K562 (cell line): ENCODE data around the gene RPTOR. TPM values are rescaled to one million over a fixed set of nuclear protein-coding genes. Genes with fewer than 3 reads are reported as not detected.

Experiments
- ATAC-seq: fragments of 200-7000 bp; cut with Tn5 transposase; 3 replicates; pipeline ENCODE4 v1.9.1; 2020; ENCODE audit warnings: moderate library complexity
- BruUV-seq: library from RNA; stranded (reverse); fragments of 400-500 nt; replicated peaks from 2 replicates; lab custom pipeline; 2021; lab: Mats Ljungman, UMichigan
- CTCF ChIA-PET: fragments of 300-600 bp; formaldehyde crosslinking; extraction: SDS; loops from one replicate; lab custom pipeline; 2021; ENCODE audit warnings: low intra/inter-chr PET ratio; lab: Yijun Ruan, JAX
- POLR2A ChIA-PET: fragments of 300-600, 350-650 bp; sonication (Branson Sonifier 250); formaldehyde crosslinking; extraction: SDS; loops from one replicate; lab custom pipeline; 2021; ENCODE audit warnings: antibody characterized with exemption, inconsistent platforms; lab: Yijun Ruan, JAX
- DNase-seq, 4 experiments: peaks; one replicate each; pipeline versions ENCODE4 v3.0.0 to v3.0.0-alpha.2; 2011 to 2018; ENCODE audit warnings: low spot score in 3 of 4, mixed read lengths in 3 of 4; ENCODE audit errors: extremely low read depth in 1 of 4
- FAIRE-seq: peaks from 2 replicates; lab custom pipeline; 2011; peaks lifted over from hg19 to GRCh38; lab: Jason Lieb, UNC
- H2AFZ ChIP-seq: 2 replicates; pipeline ENCODE4 v1.6.0; 2011; ENCODE audit warnings: low read depth, low read length, control low read depth, inconsistent platforms
- H3K27ac ChIP-seq: fragments of 200-600 bp; 3 replicates; pipeline ENCODE4 v1.8.0; 2011; ENCODE audit warnings: low read depth, mild to moderate bottlenecking, control low read depth, inconsistent platforms, low read length, moderate library complexity, mixed read lengths; ENCODE audit errors: extremely low read depth
- H3K27me3 ChIP-seq, 2 experiments: fragments of 300-600 bp in 1 of 2; 2 replicates in 1 of 2; 3 replicates in 1 of 2; pipeline versions ENCODE4 v1.6.0 to v1.8.0; 2011; ENCODE audit warnings: inconsistent platforms in 2 of 2, low read length in 2 of 2, mild to moderate bottlenecking in 1 of 2, mixed read lengths in 1 of 2, moderate library complexity in 1 of 2; ENCODE audit not compliant: control insufficient read depth in 2 of 2, insufficient read depth in 2 of 2
- H3K36me3 ChIP-seq: fragments of 300-600 bp; 3 replicates; pipeline ENCODE4 v1.8.0; 2011; ENCODE audit warnings: mild to moderate bottlenecking, low read length, inconsistent platforms; ENCODE audit not compliant: control insufficient read depth, insufficient read depth
- H3K4me1 ChIP-seq, 2 experiments: fragments of 200-600 bp in 1 of 2; replicated peaks in 1 of 2; 2 replicates in 1 of 2; 3 replicates in 1 of 2; pipeline versions ENCODE4 v1.5.1 to v1.8.0; 2011; ENCODE audit warnings: inconsistent platforms in 2 of 2, low read length in 2 of 2, mild to moderate bottlenecking in 1 of 2, mixed read lengths in 1 of 2, moderate library complexity in 1 of 2; ENCODE audit not compliant: control insufficient read depth in 2 of 2, insufficient read depth in 2 of 2
- H3K4me2 ChIP-seq: 2 replicates; pipeline ENCODE4 v1.6.1; 2011; ENCODE audit warnings: low read length, control low read depth, inconsistent platforms, mixed read lengths; ENCODE audit not compliant: insufficient read depth
- H3K4me3 ChIP-seq: fragments of 200-600 bp; sonication (generic), shearing (Covaris generic); 2 replicates; pipeline ENCODE4 v1.5.1; 2016; ENCODE audit warnings: control low read depth, inconsistent platforms
- H3K79me2 ChIP-seq: fragments of 200-600 bp; 3 replicates; pipeline ENCODE4 v1.8.0; 2011; ENCODE audit warnings: low read length, inconsistent platforms; ENCODE audit not compliant: control insufficient read depth, insufficient read depth
- H3K9ac ChIP-seq, 2 experiments: 2 replicates each; pipeline versions ENCODE4 v1.6.0 to v1.6.1; 2011; ENCODE audit warnings: low read depth in 2 of 2, low read length in 2 of 2, control low read depth in 1 of 2, inconsistent platforms in 1 of 2, mild to moderate bottlenecking in 1 of 2, mixed read lengths in 1 of 2; ENCODE audit not compliant: insufficient read depth in 1 of 2
- H3K9me1 ChIP-seq: one replicate; pipeline ENCODE4 v1.6.0; 2011; ENCODE audit warnings: inconsistent platforms, mild to moderate bottlenecking, low read length, moderate library complexity; ENCODE audit not compliant: control insufficient read depth, insufficient read depth
- H3K9me3 ChIP-seq: replicated peaks from 2 replicates; pipeline ENCODE4 v1.5.1; 2011; ENCODE audit warnings: low read depth, low read length, inconsistent platforms; ENCODE audit not compliant: control insufficient read depth, insufficient read depth
- H4K20me1 ChIP-seq: replicated peaks from 2 replicates; pipeline ENCODE4 v1.6.1; 2011; ENCODE audit warnings: low read length, inconsistent platforms, mixed read lengths; ENCODE audit not compliant: control insufficient read depth, insufficient read depth
- ATF1 ChIP-seq, 2 experiments: fragments of 450-650 bp in 1 of 2; IDR thresholded peaks; 2 replicates each; pipeline ENCODE4 v1.6.1; 2016; ENCODE audit warnings: missing compliant biosample characterization in 1 of 2, missing genetic modification characterization in 1 of 2
- ATF7 ChIP-seq: fragments of 450-650 bp; IDR thresholded peaks from 2 replicates; pipeline ENCODE4 v1.7.1; 2014; ENCODE audit warnings: mild to moderate bottlenecking, moderate library complexity
- BRD4 ChIP-seq: fragments of 200-600 bp; sonication (generic); IDR thresholded peaks from 2 replicates; pipeline ENCODE4 v1.6.1; 2017; ENCODE audit warnings: inconsistent platforms
- CAMTA2 ChIP-seq: fragments of 250-450 bp; sonication (Bioruptor Pico); conservative IDR thresholded peaks from 2 replicates; pipeline ENCODE4 v1.5.1; 2022
- FOSL1 ChIP-seq: fragments of 200-800 bp; sonication (Bioruptor generic); conservative IDR thresholded peaks from 2 replicates; pipeline ENCODE4 v1.6.1; 2016; ENCODE audit warnings: missing genetic modification characterization, missing compliant biosample characterization
- GTF2E2 ChIP-seq: fragments of 200-800 bp; sonication (Bioruptor generic); IDR thresholded peaks from 2 replicates; pipeline ENCODE4 v1.6.1; 2016; ENCODE audit warnings: missing genetic modification characterization, missing compliant biosample characterization
- GTF2F1 ChIP-seq: IDR thresholded peaks from 2 replicates; pipeline ENCODE4 v1.6.1; 2011; ENCODE audit warnings: low read depth, low read length, improper control_type of control experiment
- HDAC2 ChIP-seq: fragments of 450-650 bp; IDR thresholded peaks from 2 replicates; pipeline ENCODE4 v1.6.1; 2016; ENCODE audit warnings: mild to moderate bottlenecking
- HIVEP1 ChIP-seq: fragments of 250-450 bp; sonication (Bioruptor Pico); IDR thresholded peaks from 2 replicates; pipeline ENCODE4 v1.4.0; 2020; ENCODE audit warnings: mild to moderate bottlenecking
- HSF4 ChIP-seq: fragments of 250-450 bp; sonication (Bioruptor Pico); IDR thresholded peaks from 2 replicates; pipeline ENCODE4 v2.1.2; 2022; ENCODE audit warnings: mild to moderate bottlenecking, moderate library complexity, borderline replicate concordance
- IRF2 ChIP-seq: sonication (generic); formaldehyde crosslinking; IDR thresholded peaks from 2 replicates; pipeline ENCODE4 v1.8.1; 2022; ENCODE audit warnings: mild to moderate bottlenecking, missing genetic modification reagents
- NFATC3 ChIP-seq: fragments of 450-650 bp; IDR thresholded peaks from 2 replicates; pipeline ENCODE4 v1.6.1; 2017; ENCODE audit warnings: mild to moderate bottlenecking
- NFE2L1 ChIP-seq: fragments of 450-650 bp; IDR thresholded peaks from 2 replicates; pipeline ENCODE4 v1.6.1; 2016; ENCODE audit warnings: missing genetic modification characterization, low read depth, mild to moderate bottlenecking, missing compliant biosample characterization, moderate library complexity, borderline replicate concordance
- NFRKB ChIP-seq: fragments of 450-650 bp; IDR thresholded peaks from 2 replicates; pipeline ENCODE4 v1.6.1; 2016; ENCODE audit warnings: low read depth
- TBP ChIP-seq: optimal IDR thresholded peaks from 2 replicates; pipeline ENCODE3; 2011; ENCODE audit warnings: low read depth, low read length, improper control_type of control experiment
- TCF7 ChIP-seq: sonication (generic); IDR thresholded peaks from 2 replicates; pipeline ENCODE4 v1.6.1; 2016; ENCODE audit warnings: antibody characterized with exemption, borderline replicate concordance
- TOE1 ChIP-seq, 2 experiments: fragments of 450-650 bp in 1 of 2; sonication (generic) in 1 of 2; formaldehyde crosslinking in 1 of 2; IDR thresholded peaks; 2 replicates each; pipeline versions ENCODE4 v1.7.1 to v1.8.0; 2016 to 2022; ENCODE audit warnings: borderline replicate concordance in 2 of 2, mild to moderate bottlenecking in 2 of 2, antibody characterized with exemption in 1 of 2, inconsistent platforms in 1 of 2, low read depth in 1 of 2, missing genetic modification reagents in 1 of 2, moderate library complexity in 1 of 2
- ZNF175 ChIP-seq: fragments of 200-800 bp; sonication (Bioruptor generic); IDR thresholded peaks from 2 replicates; pipeline ENCODE4 v1.6.1; 2016; ENCODE audit warnings: low read depth, mild to moderate bottlenecking, missing genetic modification characterization, missing compliant biosample characterization
- WGBS: fragments of 100-300 bp; shearing (Covaris generic); methylation state at CpG from one replicate; pipeline ENCODE4 v1.1.6; 2016; ENCODE audit warnings: low coverage, mixed read lengths; ENCODE audit not compliant: insufficient coverage; ENCODE audit errors: missing lambda C conversion rate; 5-methylcytosine and 5-hydroxymethylcytosine counted together
- in situ Hi-C: fragments of 300-500 bp; cut with MboI; formaldehyde crosslinking; loops from 4 replicates; pipeline ENCODE4 v1.15.0; 2018; ENCODE audit warnings: inconsistent platforms, mixed read lengths
- intact Hi-C: fragments of 100-400 bp; cut with micrococcal nuclease; formaldehyde crosslinking; loops from 2 replicates; pipeline ENCODE4 v1.14.2; 2022
- polyA plus RNA-seq, 8 experiments: library from polyadenylated mRNA; depleted of rRNA in 4 of 8; stranded (reverse) in 5 of 8; unstranded in 3 of 8; fragments of >200 nt; fragmentation: Nextera tagmentation in 2 of 8; fragmentation: Illumina TruSeq in 1 of 8; extraction: Ambion mirVana in 2 of 8; extraction: Trizol in 1 of 8; gene quantifications; 2 replicates each; pipeline versions ENCODE4 v1.2.1 to v1.2.3, GENCODE V29; 2011 to 2014; ENCODE audit warnings: inconsistent platforms in 1 of 8, missing spikeins in 1 of 8
- total RNA-seq, 7 experiments: library from RNA; depleted of rRNA in 6 of 7; stranded (reverse); fragments of >200 nt in 6 of 7; fragmentation: Illumina TruSeq in 2 of 7; extraction: Trizol in 2 of 7; gene quantifications; 2 replicates each; pipeline versions ENCODE4 v1.2.1 to v1.2.3, GENCODE V29; 2011 to 2021; ENCODE audit warnings: low replicate concordance in 1 of 7
- TF ChIP-seq, protein P1 (sequence below), 2 experiments: fragments of 200-800 bp in 1 of 2; sonication (Bioruptor generic) in 1 of 2; sonication (generic) in 1 of 2; formaldehyde crosslinking in 1 of 2; IDR thresholded peaks in 1 of 2; conservative IDR thresholded peaks in 1 of 2; 2 replicates each; pipeline versions ENCODE4 v1.5.0 to v1.6.1; 2016 to 2020; ENCODE audit warnings: missing compliant biosample characterization in 1 of 2, missing genetic modification characterization in 1 of 2, missing genetic modification reagents in 1 of 2

Gene RPTOR
- total and polyA plus RNA-seq, 9 of the 15 experiments (the other 6 are each of a cell fraction or from before 2014, with no cell fraction given) = 0.24 to 54.1 (median 10.2) TPM

DNA sequence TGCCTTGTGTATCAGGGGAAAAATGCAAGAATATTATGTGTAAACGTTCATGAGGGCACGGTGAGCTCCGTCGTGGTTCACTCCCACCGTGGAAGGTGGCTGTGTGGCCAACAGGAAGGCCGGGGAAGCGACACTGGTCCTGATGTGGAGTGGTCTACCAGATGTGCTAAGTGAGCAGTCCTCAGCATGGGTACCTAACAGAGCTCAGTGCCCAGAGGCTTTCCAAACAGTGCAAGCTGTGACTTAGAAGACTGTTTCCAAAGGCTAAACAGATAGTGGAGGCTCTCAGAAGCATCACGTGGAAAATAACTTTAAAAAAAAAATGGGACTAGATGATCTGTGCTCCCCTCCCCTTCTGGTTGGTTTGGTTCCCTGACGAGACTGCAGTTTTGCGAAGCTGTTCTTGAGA lies 247.7 kb downstream of the RPTOR start:
- TF ChIP-seq NFRKB = no peak
- no peak for TF ChIP-seq TBP
- no peak for TF ChIP-seq NFE2L1 (tag)
- no peak for TF ChIP-seq IRF2 (CRISPR knock-in tag)
- no peak for TF ChIP-seq HIVEP1
- TF ChIP-seq ZNF175 = peak; percentile 2; the same call in 1 of the 2 replicates
- no peak for TF ChIP-seq GTF2F1
- no peak for TF ChIP-seq GTF2E2 (tag)
- no peak for TF ChIP-seq CAMTA2 (CRISPR knock-in tag)
- no peak for TF ChIP-seq HSF4 (CRISPR knock-in tag)
- TF ChIP-seq BRD4 = no peak
- TF ChIP-seq, protein P1, sequence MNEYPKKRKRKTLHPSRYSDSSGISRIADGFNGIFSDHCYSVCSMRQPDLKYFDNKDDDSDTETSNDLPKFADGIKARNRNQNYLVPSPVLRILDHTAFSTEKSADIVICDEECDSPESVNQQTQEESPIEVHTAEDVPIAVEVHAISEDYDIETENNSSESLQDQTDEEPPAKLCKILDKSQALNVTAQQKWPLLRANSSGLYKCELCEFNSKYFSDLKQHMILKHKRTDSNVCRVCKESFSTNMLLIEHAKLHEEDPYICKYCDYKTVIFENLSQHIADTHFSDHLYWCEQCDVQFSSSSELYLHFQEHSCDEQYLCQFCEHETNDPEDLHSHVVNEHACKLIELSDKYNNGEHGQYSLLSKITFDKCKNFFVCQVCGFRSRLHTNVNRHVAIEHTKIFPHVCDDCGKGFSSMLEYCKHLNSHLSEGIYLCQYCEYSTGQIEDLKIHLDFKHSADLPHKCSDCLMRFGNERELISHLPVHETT (CRISPR knock-in tag; conservative IDR thresholded peaks at IDR 0.05 in 1 of 2, IDR thresholded peaks at IDR 0.05 in 1 of 2) = no peak
- TF ChIP-seq NFATC3 = no peak
- no peak for TF ChIP-seq TOE1 (IDR thresholded peaks at IDR 0.05; ENCODE audit: borderline replicate concordance)
- no peak for TF ChIP-seq TOE1 (CRISPR knock-in tag; IDR thresholded peaks at IDR 0.05; ENCODE audit: borderline replicate concordance, low read depth)
- no peak for TF ChIP-seq TCF7
- no peak for TF ChIP-seq ATF1 (CRISPR knock-in tag; IDR thresholded peaks at IDR 0.05)
- TF ChIP-seq ATF1 (tag; IDR thresholded peaks at IDR 0.05) = peak; percentile 2; the same call in 1 of the 2 replicates
- TF ChIP-seq HDAC2 = no peak
- 0 out of 2 replicates have a peak, but pooled peaks have one; percentile 84 for TF ChIP-seq FOSL1 (tag)
- TF ChIP-seq ATF7 = 0 out of 2 replicates have a peak, but pooled peaks have one; percentile 5
- BruUV-seq = no TSS peak
- FAIRE-seq (peak; percentile 52), ATAC-seq (peak; percentile 54), DNase-seq (no peak)
- H3K9me3 ChIP-seq = no peaks in the 10 kb centered on the region; the same call in 1 of the 2 replicates
- intact Hi-C loops = no loop called here
- no peak overlapping the region for H3K4me3 ChIP-seq
- ChIA-PET CTCF (no interaction called here), POLR2A (interaction anchor here (0.7 to 1.0 kb wide), 2 partner anchors 11 to 21 kb away, joined by 3 read pairs; no protein-coding TSS in a partner anchor)
- no peaks in the 10 kb centered on the region for H4K20me1 ChIP-seq
- peak overlapping the region; percentile 78; the same call in 2 of the 3 replicates for H3K27ac ChIP-seq
- H3K9ac ChIP-seq = peak overlapping the region; percentile 53 to 77; a peak in 2 of 4 replicates
- H2AFZ ChIP-seq = peak overlapping the region; percentile 78; the same call in 1 of the 2 replicates
- WGBS = 46% methylated on average over 10 of the region's 10 CpGs
- peaks cover 6% of the 10 kb centered on the region for H3K9me1 ChIP-seq
- H3K27me3 ChIP-seq = no peaks in the 10 kb centered on the region
- H3K79me2 ChIP-seq = peaks cover 4% of the 10 kb centered on the region; the same call in 1 of the 3 replicates
- peaks cover 17 to 24% of the 10 kb centered on the region in 2 experiments for H3K4me1 ChIP-seq
- H3K36me3 ChIP-seq = peaks cover 18% of the 10 kb centered on the region; the same call in 2 of the 3 replicates
- H3K4me2 ChIP-seq = peak overlapping the region; percentile 76
- in situ Hi-C loops = no loop called here
